Memory B cell (primary cell): Measurements from ENCODE around the gene RMI2.
"Not testable (repeated sequence)": the region's sequence is repeated elsewhere in the genome, so short reads cannot be mapped to it uniquely, and the experiment has no call there.

Experiments
- ATAC-seq: fragments of 150-1000 bp; cut with Tn5 transposase; 2 replicates; pipeline ENCODE4 v1.10.0; 2021; ENCODE audit warnings: low read depth, mild to moderate bottlenecking, moderate library complexity
- DNase-seq, 2 donors: peaks; one replicate each; pipeline ENCODE4 v3.0.0; 2022; ENCODE audit warnings: low spot score in 2 of 2
- H3K27ac Mint-ChIP-seq: one replicate; pipeline ENCODE4 v1.8.0; 2022; ENCODE audit warnings: mild to moderate bottlenecking, moderate library complexity, mixed read lengths
- H3K27me3 Mint-ChIP-seq: one replicate; pipeline ENCODE4 v1.8.0; 2022; ENCODE audit warnings: mixed read lengths
- H3K36me3 Mint-ChIP-seq: one replicate; pipeline ENCODE4 v1.8.0; 2022; ENCODE audit warnings: mild to moderate bottlenecking, mixed read lengths
- H3K4me1 Mint-ChIP-seq: one replicate; pipeline ENCODE4 v1.8.0; 2022; ENCODE audit warnings: mixed read lengths
- H3K4me3 Mint-ChIP-seq: one replicate; pipeline ENCODE4 v1.8.0; 2022; ENCODE audit warnings: mild to moderate bottlenecking, moderate library complexity, mixed read lengths
- H3K9me3 Mint-ChIP-seq: one replicate; pipeline ENCODE4 v1.8.0; 2022; ENCODE audit warnings: mixed read lengths

Gene RMI2

GRCh38 chr16:11345040-11345862 lies at the start of gene RMI2:
Gene RMI2 (plus strand): TSS chr16:11345459. CDS start chr16:11345472, 13 bp downstream.
- Mint-ChIP-seq H3K4me1 (peaks cover 21% of the 10 kb centered on the region), H3K4me3 (peak within 1 kb of the TSS; percentile 88), H3K27ac (peak within 1 kb of the TSS; percentile 80), H3K27me3 (no peaks in the 10 kb centered on the region), H3K36me3 (no peaks in the 10 kb centered on the region), H3K9me3 (no peaks in the 10 kb centered on the region)
- ATAC-seq = peak; percentile 99
- DNase-seq = peak; percentile 90 to 92

GRCh38 chr16:11295672-11296071 lies 49.6 kb upstream of the RMI2 start:
- Mint-ChIP-seq H3K27ac (no peak overlapping the region), H3K4me3 (no peak overlapping the region), H3K4me1 (peaks cover 33% of the 10 kb centered on the region), H3K36me3 (no peaks in the 10 kb centered on the region), H3K27me3 (no peaks in the 10 kb centered on the region), H3K9me3 (no peaks in the 10 kb centered on the region)
- DNase-seq (no peak), ATAC-seq (no peak)

- ATAC-seq (no peak), DNase-seq (no peak)
- H3K36me3 Mint-ChIP-seq = no peaks in the 10 kb centered on the region
- H3K4me1 Mint-ChIP-seq = peaks cover 33% of the 10 kb centered on the region
- H3K9me3 Mint-ChIP-seq = no peaks in the 10 kb centered on the region
- H3K27ac Mint-ChIP-seq = no peak overlapping the region
- H3K4me3 Mint-ChIP-seq = no peak overlapping the region
- no peaks in the 10 kb centered on the region for H3K27me3 Mint-ChIP-seq
Measured at GRCh38 chr16:11296351-11296705, 48.9 kb upstream of the RMI2 start.

GRCh38 chr16:11296706-11297491 lies 48.4 kb upstream of the RMI2 start:
- Mint-ChIP-seq H3K4me1 (peaks cover 33% of the 10 kb centered on the region), H3K4me3 (peak overlapping the region; percentile 53), H3K36me3 (no peaks in the 10 kb centered on the region), H3K27me3 (no peaks in the 10 kb centered on the region), H3K27ac (peak overlapping the region; percentile 39), H3K9me3 (no peaks in the 10 kb centered on the region)
- ATAC-seq (no peak), DNase-seq (no peak)

- DNase-seq = peak; percentile 77 to 89
- ATAC-seq = peak; percentile 97
- Mint-ChIP-seq H3K9me3 (no peaks in the 10 kb centered on the region), H3K36me3 (no peaks in the 10 kb centered on the region), H3K4me3 (peak overlapping the region; percentile 53), H3K27ac (peak overlapping the region; percentile 39), H3K4me1 (peaks cover 33% of the 10 kb centered on the region), H3K27me3 (no peaks in the 10 kb centered on the region)
Measured at GRCh38 chr16:11297492-11298142, 47.6 kb upstream of the RMI2 start.

- H3K4me3 Mint-ChIP-seq = peak overlapping the region; percentile 61
- DNase-seq (no peak), ATAC-seq (no peak)
- H3K27me3 Mint-ChIP-seq = no peaks in the 10 kb centered on the region
- peaks cover 29% of the 10 kb centered on the region for H3K4me1 Mint-ChIP-seq
- H3K27ac Mint-ChIP-seq = peak overlapping the region; percentile 39
- H3K36me3 Mint-ChIP-seq = no peaks in the 10 kb centered on the region
- no peaks in the 10 kb centered on the region for H3K9me3 Mint-ChIP-seq
Measured at GRCh38 chr16:11298143-11298900, 46.9 kb upstream of the RMI2 start.

- Mint-ChIP-seq H3K4me3 (peak overlapping the region; percentile 61), H3K4me1 (peaks cover 25% of the 10 kb centered on the region), H3K27ac (peak overlapping the region; percentile 22)
- H3K36me3 Mint-ChIP-seq, H3K9me3 Mint-ChIP-seq, DNase-seq, ATAC-seq, H3K27me3 Mint-ChIP-seq: not testable (repeated sequence)
Measured at GRCh38 chr16:11298950-11299547, 46.2 kb upstream of the RMI2 start.

- H3K4me3 Mint-ChIP-seq = no peak overlapping the region
- ATAC-seq (no peak), DNase-seq (no peak)
- no peaks in the 10 kb centered on the region for H3K9me3 Mint-ChIP-seq
- peaks cover 25% of the 10 kb centered on the region for H3K4me1 Mint-ChIP-seq
- H3K27ac Mint-ChIP-seq = no peak overlapping the region
- no peaks in the 10 kb centered on the region for H3K36me3 Mint-ChIP-seq
- no peaks in the 10 kb centered on the region for H3K27me3 Mint-ChIP-seq
Measured at GRCh38 chr16:11299865-11300559, 45.2 kb upstream of the RMI2 start.

- Mint-ChIP-seq H3K27me3 (no peaks in the 10 kb centered on the region), H3K36me3 (no peaks in the 10 kb centered on the region), H3K4me3 (no peak overlapping the region), H3K4me1 (peaks cover 25% of the 10 kb centered on the region), H3K27ac (no peak overlapping the region), H3K9me3 (no peaks in the 10 kb centered on the region)
- no peak for DNase-seq
- ATAC-seq = no peak
Measured at GRCh38 chr16:11300560-11300892, 44.7 kb upstream of the RMI2 start.

- Mint-ChIP-seq H3K36me3 (no peaks in the 10 kb centered on the region), H3K27ac (no peak overlapping the region), H3K4me1 (peaks cover 26% of the 10 kb centered on the region), H3K27me3 (no peaks in the 10 kb centered on the region), H3K4me3 (no peak overlapping the region), H3K9me3 (no peaks in the 10 kb centered on the region)
- ATAC-seq = no peak
- no peak for DNase-seq
Measured at GRCh38 chr16:11301645-11302501, 43.4 kb upstream of the RMI2 start.

- peaks cover 21% of the 10 kb centered on the region for H3K4me1 Mint-ChIP-seq
- DNase-seq (no peak), ATAC-seq (no peak)
- peaks cover 2% of the 10 kb centered on the region for H3K36me3 Mint-ChIP-seq
- H3K4me3 Mint-ChIP-seq = no peak overlapping the region
- H3K9me3 Mint-ChIP-seq = peaks cover 2% of the 10 kb centered on the region
- no peaks in the 10 kb centered on the region for H3K27me3 Mint-ChIP-seq
- H3K27ac Mint-ChIP-seq = no peak overlapping the region
Measured at GRCh38 chr16:11302977-11303376, 42.3 kb upstream of the RMI2 start.

GRCh38 chr16:11303405-11304138 lies 41.7 kb upstream of the RMI2 start:
- no peak for ATAC-seq
- H3K4me3 Mint-ChIP-seq = no peak overlapping the region
- peaks cover 2% of the 10 kb centered on the region for H3K36me3 Mint-ChIP-seq
- H3K4me1 Mint-ChIP-seq = peaks cover 24% of the 10 kb centered on the region
- no peaks in the 10 kb centered on the region for H3K27me3 Mint-ChIP-seq
- no peak overlapping the region for H3K27ac Mint-ChIP-seq
- peaks cover 2% of the 10 kb centered on the region for H3K9me3 Mint-ChIP-seq
- no peak for DNase-seq
